Activated CD4-positive, alpha-beta T cell treated with anti-CD3 and anti-CD28 coated beads, Interleukin-2, amount 50 U/mL, for 24 hours (primary cell): ENCODE results near the gene OSCAR.

Experiments
- DNase-seq, 2 donors: peaks; one replicate each; pipeline ENCODE4 v3.0.0-alpha.2; 2020; ENCODE audit warnings: low read depth in 1 of 2, low spot score in 1 of 2

Gene OSCAR, protein sequence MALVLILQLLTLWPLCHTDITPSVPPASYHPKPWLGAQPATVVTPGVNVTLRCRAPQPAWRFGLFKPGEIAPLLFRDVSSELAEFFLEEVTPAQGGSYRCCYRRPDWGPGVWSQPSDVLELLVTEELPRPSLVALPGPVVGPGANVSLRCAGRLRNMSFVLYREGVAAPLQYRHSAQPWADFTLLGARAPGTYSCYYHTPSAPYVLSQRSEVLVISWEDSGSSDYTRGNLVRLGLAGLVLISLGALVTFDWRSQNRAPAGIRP

DNA sequence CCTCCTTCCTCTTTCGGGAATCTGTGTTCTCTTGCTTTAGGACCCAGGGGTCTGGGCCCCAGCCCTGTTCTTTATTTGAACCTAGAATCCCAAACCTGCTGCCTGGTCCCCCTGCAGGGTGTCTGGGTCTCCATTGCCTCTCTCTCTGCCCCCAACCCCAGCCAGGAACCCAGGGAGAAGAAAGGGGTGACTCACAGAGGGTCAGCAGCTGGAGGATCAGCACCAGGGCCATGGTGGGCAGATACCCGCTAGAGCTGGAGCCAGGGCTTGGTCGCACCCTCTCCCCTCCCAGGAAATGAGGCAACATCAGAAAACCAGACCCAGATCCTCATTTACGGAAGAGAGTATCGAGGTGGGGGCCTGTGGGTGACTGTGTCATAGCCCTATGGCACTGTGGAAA is at the start of gene OSCAR:
OSCAR (minus strand) TSS at position 243 of the 400 bp plus-strand sequence; CDS start at position 232, 11 bp downstream.
- DNase-seq = no peak

- no peak for DNase-seq
Observed at GRCh38 chr19:54149021-54149812, 48.6 kb upstream of the OSCAR start.

DNA sequence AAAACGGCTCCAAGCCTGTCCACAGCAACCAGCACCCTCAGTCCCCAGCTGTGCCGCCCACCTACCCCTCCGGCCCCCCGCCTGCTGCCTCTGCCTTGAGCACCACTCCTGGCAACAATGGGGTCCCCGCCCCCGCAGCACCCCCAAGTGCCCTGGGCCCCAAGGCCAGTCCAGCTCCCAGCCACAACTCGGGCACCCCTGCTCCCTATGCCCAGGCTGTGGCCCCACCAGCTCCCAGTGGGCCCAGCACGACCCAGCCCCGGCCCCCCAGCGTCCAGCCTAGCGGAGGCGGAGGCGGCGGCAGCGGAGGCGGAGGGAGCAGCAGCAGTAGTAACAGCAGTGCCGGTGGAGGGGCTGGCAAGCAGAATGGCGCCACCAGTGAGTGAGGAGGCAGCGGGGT is 47.6 kb upstream of the OSCAR start:
- no peak for DNase-seq

GRCh38 chr19:54147676-54148075 is 47.1 kb upstream of the OSCAR start:
- no peak for DNase-seq

DNA sequence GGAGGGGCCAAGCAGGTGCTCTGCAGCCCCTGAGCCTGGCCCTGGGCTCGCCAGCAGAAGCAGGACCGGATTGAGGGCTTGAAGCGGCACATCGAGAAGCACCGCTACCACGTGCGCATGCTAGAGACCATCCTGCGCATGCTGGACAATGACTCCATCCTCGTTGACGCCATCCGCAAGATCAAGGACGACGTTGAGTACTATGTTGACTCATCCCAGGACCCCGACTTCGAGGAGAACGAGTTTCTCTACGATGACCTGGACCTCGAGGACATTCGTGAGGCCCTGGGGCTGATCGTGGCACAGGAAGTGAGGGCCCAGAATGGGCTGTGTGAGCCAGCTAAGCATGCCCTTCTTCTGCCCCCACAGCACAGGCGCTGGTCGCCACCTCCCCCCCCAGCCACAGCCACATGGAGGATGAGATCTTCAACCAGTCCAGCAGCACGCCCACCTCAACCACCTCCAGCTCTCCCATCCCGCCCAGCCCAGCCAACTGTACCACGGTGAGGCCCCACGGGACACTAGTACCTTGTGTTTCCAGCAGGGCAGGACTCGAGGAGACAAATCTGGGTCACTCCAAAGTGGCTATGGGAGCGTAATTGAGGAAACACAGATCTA is 45.0 kb upstream of the OSCAR start:
- DNase-seq = no peak

DNA sequence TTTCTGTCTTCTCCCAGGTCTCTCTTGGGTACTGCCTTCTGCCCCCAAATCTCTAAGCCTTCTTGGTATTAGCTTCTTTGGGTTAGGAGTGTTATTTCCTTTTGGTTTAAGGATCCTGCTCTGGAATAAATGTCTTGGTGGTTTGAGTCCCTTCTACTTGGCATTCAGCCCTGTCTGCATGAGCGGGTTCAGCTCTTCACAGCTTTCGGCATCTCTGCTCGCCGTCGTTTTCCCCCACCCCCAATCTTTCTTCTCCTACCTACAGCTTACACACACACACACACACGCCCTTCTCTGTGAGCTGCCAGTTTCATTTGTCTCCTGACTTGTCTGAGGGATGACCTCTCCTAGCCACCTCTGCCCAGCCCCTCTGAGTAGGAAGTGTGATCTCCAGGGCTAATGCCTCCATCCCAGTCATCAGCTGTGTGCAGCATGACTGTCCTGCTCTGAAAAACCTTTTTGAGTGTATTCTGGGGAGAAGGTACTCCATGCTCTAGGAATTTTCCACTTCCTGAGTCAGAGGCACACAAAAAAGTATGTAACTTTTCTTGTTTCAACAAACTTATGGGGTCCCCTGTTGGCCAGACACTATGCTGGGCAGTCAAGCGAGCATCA is 41.7 kb upstream of the OSCAR start:
- no peak for DNase-seq

GRCh38 chr19:54141356-54141755 is 40.8 kb upstream of the OSCAR start:
- DNase-seq = no peak

DNA sequence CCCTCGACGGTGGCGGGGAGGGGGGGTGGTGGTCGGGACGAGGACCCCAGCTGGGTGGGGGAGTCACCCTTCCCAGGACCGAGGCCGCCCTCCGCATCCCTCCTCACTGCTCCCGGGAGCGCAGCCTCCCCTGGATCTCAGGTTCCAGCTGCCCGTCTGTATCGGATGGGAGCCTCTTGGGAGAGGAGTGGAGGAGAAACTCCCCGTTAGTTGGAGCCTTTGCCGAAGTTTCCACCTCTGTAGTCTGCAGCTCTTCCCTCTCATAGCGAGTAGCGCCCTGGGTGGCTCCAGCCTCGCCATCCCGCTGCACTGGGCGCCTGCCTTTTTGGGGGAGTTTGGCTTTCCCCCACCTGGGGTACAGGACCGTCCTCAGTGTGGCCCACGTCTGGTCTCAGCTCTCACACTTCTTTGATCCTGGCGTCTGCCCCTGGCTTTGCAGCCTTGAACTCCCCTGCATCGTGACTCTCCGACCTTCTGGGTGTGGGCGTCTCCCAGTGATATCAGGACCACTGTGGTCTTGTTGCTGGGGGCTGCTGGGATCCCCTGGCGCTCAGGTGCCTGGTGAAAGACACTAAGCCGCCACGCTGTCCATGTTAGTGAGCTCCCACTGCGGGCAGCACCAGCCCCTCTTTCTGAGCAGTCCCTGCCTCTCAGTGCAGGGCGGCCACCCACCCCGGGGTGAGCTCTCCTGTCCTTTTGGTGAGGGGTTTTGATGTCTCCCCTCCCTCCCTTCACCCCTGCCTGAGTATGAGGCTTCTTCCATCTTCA is 38.1 kb upstream of the OSCAR start:
- no peak for DNase-seq

- no peak for DNase-seq
Observed at GRCh38 chr19:54137699-54138488, 37.3 kb upstream of the OSCAR start, which contains the start of gene CNOT3. Gene CNOT3 (plus strand): TSS chr19:54137762. CDS start chr19:54142979, 5,217 bp downstream.

DNA sequence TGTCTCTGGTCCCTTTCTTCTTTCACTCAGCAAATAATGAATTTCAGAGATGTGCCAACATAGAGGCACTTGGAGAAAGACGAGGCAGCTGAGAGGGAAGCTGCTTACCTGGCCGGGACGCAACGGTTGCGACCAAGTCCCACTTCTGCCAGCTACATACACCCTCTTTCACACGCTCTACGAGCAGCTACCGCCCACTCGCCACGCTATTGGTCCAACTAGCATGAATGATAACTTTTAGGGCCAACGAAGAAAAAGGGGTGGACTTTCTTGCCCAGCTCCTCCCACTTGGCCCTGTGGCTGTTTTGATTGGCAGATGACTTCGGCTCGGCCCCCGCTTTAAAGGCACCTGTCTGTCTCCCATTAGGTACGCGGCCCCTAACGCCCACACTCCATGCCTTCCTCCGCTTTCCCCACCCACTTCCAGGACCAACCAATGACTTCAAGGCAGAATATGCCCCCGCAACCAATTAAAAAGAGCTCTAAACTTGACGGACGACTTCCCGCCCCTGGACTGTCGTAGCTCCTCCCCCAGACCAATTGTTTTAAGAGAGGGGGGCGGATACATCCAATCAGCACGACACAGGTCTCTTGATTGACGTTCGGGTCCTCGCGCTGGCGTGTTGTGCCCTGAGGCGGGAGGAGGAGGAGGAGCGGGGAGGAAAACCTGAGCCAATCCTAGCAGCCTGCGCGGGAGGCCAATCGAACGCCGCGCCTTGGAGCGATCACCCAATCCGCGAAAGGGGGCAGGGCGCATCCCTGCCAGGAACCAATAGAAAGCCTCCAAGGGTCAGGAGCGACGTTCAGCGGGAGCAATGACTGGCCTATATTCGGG is 36.5 kb upstream of the OSCAR start:
- peak; percentile 92 to 99 for DNase-seq

GRCh38 chr19:54136086-54136863 is 35.7 kb upstream of the OSCAR start:
- DNase-seq = no peak

GRCh38 chr19:54133957-54134590 is 33.5 kb upstream of the OSCAR start:
- DNase-seq = no peak

DNA sequence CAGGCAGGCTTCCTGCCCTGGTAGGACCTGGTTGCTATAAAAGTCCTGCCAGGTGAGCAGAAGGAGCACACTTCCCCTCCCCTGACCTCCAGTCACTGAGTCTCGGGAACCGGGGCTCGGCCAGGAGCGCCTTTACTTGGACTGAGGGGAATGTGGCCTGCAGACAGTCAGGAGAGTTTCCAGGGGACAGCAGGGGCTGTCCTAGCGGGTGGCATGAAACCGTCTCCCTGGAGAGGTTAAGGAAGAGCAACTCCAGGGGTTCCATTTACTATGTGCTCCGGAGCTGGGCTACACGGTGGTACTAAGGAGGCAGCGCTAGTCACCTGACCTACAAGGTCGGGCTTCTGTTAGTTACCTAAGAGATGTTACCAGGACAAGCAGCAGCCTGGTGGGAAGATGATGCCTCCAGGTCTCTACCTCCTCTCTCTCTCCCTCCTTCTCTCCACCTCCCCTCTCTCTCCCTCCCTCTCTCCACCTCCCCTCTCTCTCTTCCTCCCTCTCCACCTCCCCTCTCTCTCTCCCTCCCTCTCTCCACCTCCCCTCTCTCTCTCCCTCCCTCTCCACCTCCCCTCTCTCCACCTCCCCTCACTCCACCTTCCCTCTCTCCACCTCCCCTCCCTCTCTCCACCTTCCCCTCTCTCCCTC is 32.8 kb upstream of the OSCAR start:
- no peak for DNase-seq

- no peak for DNase-seq
Observed at GRCh38 chr19:54129617-54129996, 29.0 kb upstream of the OSCAR start.

DNA sequence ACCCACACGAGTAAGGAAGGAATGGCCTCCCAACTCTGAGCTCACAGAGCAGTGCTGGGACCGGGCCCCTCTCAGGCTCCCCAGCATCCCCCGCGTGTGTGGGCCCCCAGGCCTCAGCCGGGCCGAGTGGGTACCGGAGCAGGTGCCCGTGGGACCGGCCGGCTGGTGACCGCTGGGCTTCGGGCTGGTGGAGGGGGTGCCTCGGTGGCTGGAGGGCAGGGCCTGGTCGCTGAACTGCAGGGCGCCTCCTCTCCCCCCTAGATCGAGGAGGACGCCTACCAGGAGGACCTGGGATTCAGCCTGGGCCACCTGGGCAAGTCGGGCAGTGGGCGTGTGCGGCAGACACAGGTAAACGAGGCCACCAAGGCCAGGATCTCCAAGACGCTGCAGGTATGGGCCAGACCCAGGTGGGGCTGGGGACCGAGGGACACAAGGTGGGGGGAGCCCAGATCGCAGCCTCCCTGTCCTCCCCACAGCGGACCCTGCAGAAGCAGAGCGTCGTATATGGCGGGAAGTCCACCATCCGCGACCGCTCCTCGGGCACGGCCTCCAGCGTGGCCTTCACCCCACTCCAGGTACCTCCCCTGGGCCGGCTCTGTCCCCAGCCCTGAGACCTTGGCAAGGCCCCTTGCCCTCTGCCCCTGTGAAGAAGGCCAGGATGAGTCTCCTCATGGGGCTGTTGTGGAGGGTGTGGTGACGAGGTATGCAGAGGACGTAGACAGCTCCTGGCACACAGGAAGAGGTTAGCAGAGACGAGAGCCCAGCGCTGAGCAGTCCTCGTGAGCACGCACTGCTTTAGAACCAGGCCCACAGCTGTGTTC is 28.4 kb upstream of the OSCAR start:
- DNase-seq = no peak

GRCh38 chr19:54128441-54128725 is 27.8 kb upstream of the OSCAR start:
- DNase-seq = no peak
